ENCODE measurements around the gene CCDC38. TPM values are rescaled to one million over a fixed set of nuclear protein-coding genes. Genes with fewer than 3 reads are reported as not detected.

Gene CCDC38
- total and polyA plus RNA-seq, 9 of the 15 experiments (the other 6 are each of a cell fraction or from before 2014, with no cell fraction given): not detected

DNA sequence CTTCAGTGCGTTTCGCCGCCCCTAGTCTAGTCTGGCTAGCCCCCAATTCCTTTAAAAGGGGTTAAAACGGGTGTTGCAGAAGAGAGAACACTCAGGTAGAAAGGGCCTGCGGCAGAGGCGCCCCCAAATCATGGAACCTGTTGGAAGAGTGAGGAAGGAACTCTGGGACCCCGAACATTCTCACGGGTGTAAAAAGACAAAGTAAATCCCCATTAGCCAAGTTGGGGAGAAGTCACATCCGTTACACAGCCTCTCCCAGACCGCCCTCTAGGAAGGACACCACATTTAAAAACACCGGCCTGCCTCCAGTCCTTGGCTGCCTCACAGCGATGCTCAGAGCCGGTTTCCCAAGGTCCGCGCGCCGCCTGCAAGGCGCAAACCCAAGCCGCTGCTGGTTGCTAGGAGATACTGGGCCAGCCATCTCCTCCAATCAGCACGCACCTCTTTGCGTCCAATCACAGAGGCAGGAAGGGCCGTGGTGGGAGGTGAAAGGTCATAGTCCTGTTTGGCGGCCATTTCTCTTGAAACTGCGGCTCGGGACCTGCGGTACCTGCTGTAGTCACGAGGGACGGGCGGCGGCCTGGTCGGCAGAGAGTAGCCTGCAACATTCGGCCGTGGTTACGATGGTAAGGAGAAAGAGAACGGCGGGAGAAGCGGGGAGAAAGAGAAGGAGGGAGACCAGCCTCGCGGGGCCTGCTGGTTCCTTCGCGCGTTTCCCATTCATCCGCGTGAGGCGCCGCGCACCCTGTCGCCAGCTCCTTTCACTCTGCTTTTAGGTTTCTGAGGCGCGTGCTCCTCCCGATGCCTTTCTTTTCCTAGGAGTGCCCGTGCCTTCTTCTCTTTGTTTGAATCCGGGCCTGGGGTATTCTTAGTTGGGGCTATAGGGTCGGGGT, 83.7 kb downstream of the CCDC38 start, which contains the start of gene SNRPF (continued):
- TF ChIP-seq PBX2 (CRISPR knock-in tag; IDR thresholded peaks at IDR 0.05; ENCODE audit: low read depth): no peak
- no peak for TF ChIP-seq PBX2 (tag; conservative IDR thresholded peaks at IDR 0.05; ENCODE audit: low read depth)
- TF ChIP-seq NRF1 (conservative IDR thresholded peaks at IDR 0.05 in 1 of 2, IDR thresholded peaks at IDR 0.05 in 1 of 2): peak; percentile 71 to 79
- TF ChIP-seq ETS2 (tag; IDR thresholded peaks at IDR 0.05; ENCODE audit: borderline replicate concordance, poor library complexity, severe bottlenecking): no peak
- TF ChIP-seq HNRNPH1 (optimal IDR thresholded peaks at IDR 0.05; ENCODE audit: low read depth, low read length): no peak
- no peak for TF ChIP-seq ZBTB17 (CRISPR knock-in tag; IDR thresholded peaks at IDR 0.05)
- TF ChIP-seq ZNF407 (IDR thresholded peaks at IDR 0.05; ENCODE audit: low read depth): no peak
- peak; percentile 40; the same call in 1 of the 2 replicates for TF ChIP-seq MEF2D (tag; conservative IDR thresholded peaks at IDR 0.05; ENCODE audit: low read depth)
- TF ChIP-seq CSDE1 (IDR thresholded peaks at IDR 0.05): peak in 1 of 2 experiments; percentile 90; a peak in 2 of 4 replicates
- no peak for TF ChIP-seq ZBTB8A (IDR thresholded peaks at IDR 0.05; ENCODE audit: partially characterized antibody)
- peak; percentile 98 for TF ChIP-seq MXI1 (IDR thresholded peaks at IDR 0.05; ENCODE audit: low read depth, low read length)
- no peak for TF ChIP-seq PKNOX1 (IDR thresholded peaks at IDR 0.05)
- TF ChIP-seq ETV6 (IDR thresholded peaks at IDR 0.05; ENCODE audit: borderline replicate concordance in 1 of 2, low read depth in 2 of 2, low read length in 1 of 2): no peak
- TF ChIP-seq ETV6 (CRISPR knock-in tag; IDR thresholded peaks at IDR 0.05; ENCODE audit: borderline replicate concordance): 0 out of 2 replicates have a peak, but pooled peaks have one; percentile 42
- TF ChIP-seq TEAD1 (CRISPR knock-in tag; IDR thresholded peaks at IDR 0.05): peak in 1 of 2 experiments; percentile 72; a peak in 1 of 4 replicates
